CD8-positive, alpha-beta memory T cell (primary cell): Measurements from ENCODE around the gene TRAM2. TPM values are rescaled to one million over a fixed set of nuclear protein-coding genes. Genes with fewer than 3 reads are reported as not detected.

Source experiments
- CTCF ChIA-PET: fragments of 350-600 bp; sonication (Branson Sonifier 250); formaldehyde crosslinking; loops from one replicate; lab custom pipeline; 2021; ENCODE audit warnings: antibody characterized with exemption; lab: Charles Lee
- POLR2A ChIA-PET: fragments of 350-600 bp; sonication (Branson Sonifier 250); formaldehyde crosslinking; loops from one replicate; lab custom pipeline; 2021; ENCODE audit warnings: antibody characterized with exemption; lab: Charles Lee
- DNase-seq, 5 donors: peaks; one replicate each; pipeline versions ENCODE4 v3.0.0 to v3.0.0-alpha.2; 2020 to 2022; ENCODE audit warnings: mixed read lengths in 1 of 5
- H3K27ac ChIP-seq: one replicate; pipeline ENCODE4 v1.7.0; 2013; ENCODE audit warnings: low read depth, mild to moderate bottlenecking, low read length, moderate library complexity
- H3K27me3 ChIP-seq: 2 replicates; pipeline ENCODE4 v1.7.0; 2013; ENCODE audit warnings: low read length, mild to moderate bottlenecking; ENCODE audit not compliant: insufficient read depth, poor library complexity, severe bottlenecking
- H3K36me3 ChIP-seq: 2 replicates; pipeline ENCODE4 v1.7.0; 2013; ENCODE audit warnings: mild to moderate bottlenecking, low read length, moderate library complexity; ENCODE audit not compliant: insufficient read depth
- H3K4me1 ChIP-seq: 2 replicates; pipeline ENCODE4 v1.7.0; 2013; ENCODE audit warnings: mild to moderate bottlenecking, low read length, moderate library complexity; ENCODE audit not compliant: insufficient read depth
- H3K4me3 ChIP-seq: 2 replicates; pipeline ENCODE4 v1.7.0; 2013; ENCODE audit warnings: mild to moderate bottlenecking, low read length
- H3K9me3 ChIP-seq: 2 replicates; pipeline ENCODE4 v1.7.0; 2013; ENCODE audit warnings: mild to moderate bottlenecking, low read length
- H3K27ac Mint-ChIP-seq, 8 donors: one replicate each; pipeline ENCODE4 v1.8.0; 2020 to 2021; ENCODE audit warnings: mixed read lengths in 8 of 8, mild to moderate bottlenecking in 6 of 8, inconsistent platforms in 3 of 8, moderate library complexity in 3 of 8
- H3K27me3 Mint-ChIP-seq, 2 donors: one replicate each; pipeline ENCODE4 v1.8.0; 2020 to 2021; ENCODE audit warnings: mixed read lengths in 2 of 2, mild to moderate bottlenecking in 1 of 2, moderate library complexity in 1 of 2
- H3K36me3 Mint-ChIP-seq, 3 donors: one replicate each; pipeline ENCODE4 v1.8.0; 2020 to 2021; ENCODE audit warnings: mixed read lengths in 3 of 3, inconsistent platforms in 1 of 3, mild to moderate bottlenecking in 1 of 3
- H3K4me1 Mint-ChIP-seq, 3 donors: one replicate each; pipeline ENCODE4 v1.8.0; 2020 to 2021; ENCODE audit warnings: mixed read lengths in 3 of 3, inconsistent platforms in 1 of 3, mild to moderate bottlenecking in 1 of 3
- H3K4me3 Mint-ChIP-seq, 7 donors: one replicate each; pipeline ENCODE4 v1.8.0; 2020 to 2021; ENCODE audit warnings: mixed read lengths in 7 of 7, mild to moderate bottlenecking in 6 of 7, moderate library complexity in 4 of 7, inconsistent platforms in 2 of 7
- H3K9me3 Mint-ChIP-seq, 5 donors: one replicate each; pipeline ENCODE4 v1.8.0; 2020 to 2022; ENCODE audit warnings: mixed read lengths in 5 of 5, mild to moderate bottlenecking in 3 of 5, moderate library complexity in 2 of 5, inconsistent platforms in 1 of 5
- polyA plus RNA-seq: library from polyadenylated mRNA; unstranded; fragments of 300-500 nt; fragmentation: Illumina TruSeq; gene quantifications from one replicate; pipeline ENCODE4 v1.2.3, GENCODE V29; 2021
- total RNA-seq, 2 experiments: library from RNA; stranded (reverse); gene quantifications; one replicate each; pipeline ENCODE4 v1.2.3, GENCODE V29; 2021

The TRAM2 gene, protein sequence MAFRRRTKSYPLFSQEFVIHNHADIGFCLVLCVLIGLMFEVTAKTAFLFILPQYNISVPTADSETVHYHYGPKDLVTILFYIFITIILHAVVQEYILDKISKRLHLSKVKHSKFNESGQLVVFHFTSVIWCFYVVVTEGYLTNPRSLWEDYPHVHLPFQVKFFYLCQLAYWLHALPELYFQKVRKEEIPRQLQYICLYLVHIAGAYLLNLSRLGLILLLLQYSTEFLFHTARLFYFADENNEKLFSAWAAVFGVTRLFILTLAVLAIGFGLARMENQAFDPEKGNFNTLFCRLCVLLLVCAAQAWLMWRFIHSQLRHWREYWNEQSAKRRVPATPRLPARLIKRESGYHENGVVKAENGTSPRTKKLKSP
- total RNA-seq (1 to 10 TPM; 3.7 to 4.1 TPM), polyA plus RNA-seq (5.0 TPM)

- ChIA-PET POLR2A (no interaction called here), CTCF (interaction anchor here (0.9 to 1.7 kb wide), 10 partner anchors 9 to 172 kb away, joined by 3 to 7 read pairs (median 4); no protein-coding TSS in a partner anchor)
- Histone ChIP-seq H3K4me1 (peaks cover 45% of the 10 kb centered on the region), H3K9me3 (no peaks in the 10 kb centered on the region), H3K36me3 (no peaks in the 10 kb centered on the region), H3K27ac (peak within 1 kb of the TSS; percentile 84), H3K4me3 (peak within 1 kb of the TSS; percentile 82), H3K27me3 (no peaks in the 10 kb centered on the region)
- Mint-ChIP-seq H3K27me3 (no peaks in the 10 kb centered on the region), H3K4me1 (peaks cover 39 to 52% (median 44%) of the 10 kb centered on the region in 3 donors), H3K36me3 (peaks cover 0 to 3% (median 1%) of the 10 kb centered on the region in 3 donors), H3K27ac (peak within 1 kb of the TSS; percentile 84 to 96 (median 93)), H3K9me3 (no peaks in the 10 kb centered on the region), H3K4me3 (peak within 1 kb of the TSS; percentile 79 to 95 (median 92))
- peak; percentile 77 to 85 (median 79) for DNase-seq
These were observed at the start of gene TRAM2 for GRCh38 chr6:52577022-52577777. TSS of gene TRAM2 (minus strand) at chr6:52577060. CDS start at chr6:52576915, 145 bp downstream.

DNA sequence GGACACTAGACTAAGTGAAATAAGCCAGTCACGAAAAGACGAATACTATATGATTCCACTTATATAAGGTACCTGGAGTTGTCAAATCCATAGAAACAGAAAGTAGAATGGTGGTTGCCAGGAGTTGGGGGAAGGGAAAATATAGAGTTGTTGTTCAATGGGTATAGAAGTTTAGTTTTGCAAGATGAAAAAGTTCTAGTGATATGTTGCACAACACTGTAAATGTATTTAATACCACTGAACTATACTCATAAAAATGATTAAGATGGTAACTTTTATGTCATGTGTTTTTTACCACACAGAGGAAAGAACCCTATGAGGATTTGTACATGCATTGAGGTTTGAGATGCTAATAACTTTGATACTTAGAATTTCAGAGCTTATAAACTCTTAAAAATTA, 46.0 kb upstream of the TRAM2 start:
- H3K27ac ChIP-seq = no peak overlapping the region
- ChIA-PET POLR2A (no interaction called here), CTCF (no interaction called here)
- no peaks in the 10 kb centered on the region for H3K9me3 ChIP-seq
- H3K27ac Mint-ChIP-seq = no peak overlapping the region
- no peaks in the 10 kb centered on the region for H3K4me1 ChIP-seq
- DNase-seq = no peak
- no peak overlapping the region for H3K4me3 Mint-ChIP-seq
- no peaks in the 10 kb centered on the region for H3K4me1 Mint-ChIP-seq
- H3K27me3 Mint-ChIP-seq = peaks cover 11 to 30% of the 10 kb centered on the region in 2 donors
- H3K27me3 ChIP-seq = no peaks in the 10 kb centered on the region
- no peak overlapping the region for H3K4me3 ChIP-seq
- H3K36me3 ChIP-seq = no peaks in the 10 kb centered on the region
- no peaks in the 10 kb centered on the region for H3K36me3 Mint-ChIP-seq
- no peaks in the 10 kb centered on the region for H3K9me3 Mint-ChIP-seq

DNA sequence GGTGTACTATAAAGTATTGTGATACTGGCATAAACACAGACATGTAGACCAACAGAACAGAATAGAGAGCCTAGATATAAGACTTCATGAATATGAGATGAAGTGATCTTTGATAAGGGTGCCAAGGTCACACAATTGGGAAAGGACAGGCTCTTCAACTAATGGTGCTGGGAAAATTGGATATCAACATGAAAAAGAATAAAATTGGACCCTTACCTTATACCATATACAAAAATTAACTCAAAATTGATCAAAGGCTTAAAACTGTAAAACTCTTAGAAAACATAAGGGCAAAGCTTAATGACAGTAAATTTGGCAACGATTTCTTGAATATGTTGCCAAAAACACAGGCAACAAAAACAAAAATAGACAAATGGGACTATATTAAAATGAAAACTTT, 44.8 kb upstream of the TRAM2 start:
- Mint-ChIP-seq H3K4me3 (no peak overlapping the region), H3K4me1 (no peaks in the 10 kb centered on the region), H3K36me3 (peaks cover 0 to 4% (median 0%) of the 10 kb centered on the region in 3 donors), H3K27me3 (peaks cover 13 to 37% of the 10 kb centered on the region in 2 donors), H3K27ac (no peak overlapping the region), H3K9me3 (no peaks in the 10 kb centered on the region)
- CTCF ChIA-PET = no interaction called here
- H3K4me1 ChIP-seq = no peaks in the 10 kb centered on the region
- no peak overlapping the region for H3K4me3 ChIP-seq
- no peaks in the 10 kb centered on the region for H3K27me3 ChIP-seq
- H3K9me3 ChIP-seq = no peaks in the 10 kb centered on the region
- POLR2A ChIA-PET = no interaction called here
- no peak overlapping the region for H3K27ac ChIP-seq
- no peaks in the 10 kb centered on the region for H3K36me3 ChIP-seq
- DNase-seq = no peak

DNA sequence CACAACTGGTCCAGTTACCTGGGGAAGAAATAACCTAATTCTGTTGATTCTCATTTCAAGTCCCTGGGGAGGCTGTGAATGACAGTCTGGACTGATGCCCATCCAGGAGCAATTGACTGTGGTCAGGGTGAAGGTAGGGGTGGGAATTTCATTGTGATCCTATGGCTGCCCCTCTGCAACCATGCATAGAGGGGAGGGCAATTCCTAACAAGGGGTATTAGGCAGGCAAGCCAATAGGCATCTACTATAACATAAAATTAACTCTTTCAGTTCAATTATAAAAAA, 44.0 kb upstream of the TRAM2 start:
- Histone ChIP-seq H3K4me3 (no peak overlapping the region), H3K4me1 (no peaks in the 10 kb centered on the region), H3K27ac (no peak overlapping the region), H3K27me3 (no peaks in the 10 kb centered on the region), H3K9me3 (no peaks in the 10 kb centered on the region), H3K36me3 (no peaks in the 10 kb centered on the region)
- H3K27me3 Mint-ChIP-seq = peaks cover 12 to 37% of the 10 kb centered on the region in 2 donors
- no peak overlapping the region for H3K4me3 Mint-ChIP-seq
- peaks cover 0 to 4% (median 0%) of the 10 kb centered on the region in 3 donors for H3K36me3 Mint-ChIP-seq
- DNase-seq = no peak
- H3K9me3 Mint-ChIP-seq = no peaks in the 10 kb centered on the region
- H3K27ac Mint-ChIP-seq = no peak overlapping the region
- H3K4me1 Mint-ChIP-seq = no peaks in the 10 kb centered on the region
- POLR2A ChIA-PET = no interaction called here
- CTCF ChIA-PET = no interaction called here

GRCh38 chr6:52620055-52620905, 43.4 kb upstream of the TRAM2 start:
- Mint-ChIP-seq H3K9me3 (no peaks in the 10 kb centered on the region), H3K27ac (peak overlapping the region in 1 of 8 donors; percentile 47), H3K27me3 (peaks cover 9 to 39% of the 10 kb centered on the region in 2 donors), H3K4me1 (no peaks in the 10 kb centered on the region), H3K36me3 (peaks cover 0 to 4% (median 0%) of the 10 kb centered on the region in 3 donors), H3K4me3 (no peak overlapping the region)
- Histone ChIP-seq H3K27me3 (no peaks in the 10 kb centered on the region), H3K27ac (no peak overlapping the region), H3K4me1 (no peaks in the 10 kb centered on the region), H3K36me3 (no peaks in the 10 kb centered on the region), H3K9me3 (no peaks in the 10 kb centered on the region), H3K4me3 (no peak overlapping the region)
- CTCF ChIA-PET = no interaction called here
- DNase-seq = no peak
- POLR2A ChIA-PET = no interaction called here

DNA sequence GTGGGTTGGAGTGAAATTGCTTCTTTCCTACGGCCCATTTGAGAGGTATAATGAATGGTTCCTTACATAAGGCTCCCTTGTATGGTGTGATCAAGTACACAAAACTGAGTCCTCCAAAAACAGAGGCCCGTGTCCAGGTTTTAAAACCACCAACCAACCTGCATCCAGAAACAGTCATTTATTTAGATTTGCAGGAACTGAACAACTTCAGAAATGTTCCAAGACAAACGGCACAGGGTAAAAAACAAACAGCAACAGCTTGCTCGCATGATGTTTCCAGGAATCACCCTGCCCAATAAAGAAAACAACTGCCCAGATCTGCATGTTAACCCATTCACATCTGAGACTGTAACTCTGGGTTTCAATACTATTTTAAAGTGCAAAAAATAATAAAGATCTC, 40.2 kb upstream of the TRAM2 start:
- POLR2A ChIA-PET = no interaction called here
- H3K27me3 Mint-ChIP-seq = peaks cover 16 to 44% of the 10 kb centered on the region in 2 donors
- no peak overlapping the region for H3K27ac Mint-ChIP-seq
- H3K4me1 Mint-ChIP-seq = no peaks in the 10 kb centered on the region
- Histone ChIP-seq H3K4me3 (no peak overlapping the region), H3K9me3 (no peaks in the 10 kb centered on the region), H3K36me3 (no peaks in the 10 kb centered on the region), H3K4me1 (no peaks in the 10 kb centered on the region), H3K27me3 (no peaks in the 10 kb centered on the region), H3K27ac (no peak overlapping the region)
- no peak for DNase-seq
- no peaks in the 10 kb centered on the region for H3K9me3 Mint-ChIP-seq
- peaks cover 0 to 4% (median 0%) of the 10 kb centered on the region in 3 donors for H3K36me3 Mint-ChIP-seq
- no peak overlapping the region for H3K4me3 Mint-ChIP-seq
- CTCF ChIA-PET = no interaction called here

DNA sequence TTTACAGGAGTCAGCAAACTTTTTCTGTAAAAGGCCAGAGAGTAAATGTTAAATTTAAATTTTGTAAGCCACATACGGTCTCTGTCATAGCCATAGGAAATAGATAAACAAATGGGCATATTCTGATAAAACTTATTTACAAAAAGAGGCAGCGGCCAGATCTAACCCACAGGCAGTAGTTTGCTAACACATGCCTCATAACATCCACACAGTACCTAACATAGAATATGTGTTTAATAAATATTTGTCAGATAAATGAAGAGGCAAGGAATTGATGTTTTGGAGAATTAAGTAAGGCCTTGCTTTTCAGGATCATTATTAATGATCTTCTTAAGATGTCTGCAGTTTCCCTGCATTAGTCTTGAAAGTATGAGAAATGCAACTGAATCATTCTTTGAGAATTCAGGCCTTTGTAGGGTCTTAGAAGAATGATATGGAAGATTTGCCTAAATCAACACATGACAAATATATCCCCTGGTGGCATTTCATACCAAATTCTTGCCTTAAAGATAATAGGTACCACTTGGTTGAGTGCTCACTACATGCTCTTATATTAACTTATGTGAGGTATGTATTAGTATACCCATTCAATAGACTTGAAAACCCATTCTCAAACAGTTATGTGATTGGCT, 39.3 kb upstream of the TRAM2 start:
- POLR2A ChIA-PET = no interaction called here
- Histone ChIP-seq H3K4me1 (no peaks in the 10 kb centered on the region), H3K9me3 (no peaks in the 10 kb centered on the region), H3K36me3 (no peaks in the 10 kb centered on the region), H3K4me3 (no peak overlapping the region), H3K27me3 (no peaks in the 10 kb centered on the region), H3K27ac (no peak overlapping the region)
- H3K36me3 Mint-ChIP-seq = peaks cover 0 to 4% (median 0%) of the 10 kb centered on the region in 3 donors
- CTCF ChIA-PET = no interaction called here
- no peaks in the 10 kb centered on the region for H3K9me3 Mint-ChIP-seq
- DNase-seq = no peak
- H3K27me3 Mint-ChIP-seq = peaks cover 13 to 40% of the 10 kb centered on the region in 2 donors
- H3K27ac Mint-ChIP-seq = no peak overlapping the region
- H3K4me3 Mint-ChIP-seq = no peak overlapping the region
- H3K4me1 Mint-ChIP-seq = no peaks in the 10 kb centered on the region
